Naive thymus-derived CD8-positive, alpha-beta T cell (primary cell): ENCODE data around the gene PYROXD2. TPM values are rescaled to one million over a fixed set of nuclear protein-coding genes. Genes with fewer than 3 reads are reported as not detected.

Experiments
- ATAC-seq, 2 donors: fragments of 150-1000 bp; cut with Tn5 transposase in 1 of 2; sonication (Bioruptor Pico), chemical (Tn5 transposase) in 1 of 2; 1 replicate in 1 of 2; 2 replicates in 1 of 2; pipeline ENCODE4 v1.10.0; 2021; ENCODE audit warnings: mild to moderate bottlenecking in 2 of 2, moderate library complexity in 2 of 2
- POLR2A ChIA-PET: fragments of 350-600 bp; sonication (Branson Sonifier 250); formaldehyde crosslinking; loops from one replicate; lab custom pipeline; 2021; ENCODE audit warnings: antibody characterized with exemption; lab: Charles Lee
- DNase-seq, 10 donors: peaks; one replicate each; pipeline versions ENCODE4 v3.0.0 to v3.0.0-alpha.2; 2020 to 2022
- H3K27ac Mint-ChIP-seq, 10 donors: one replicate each; pipeline ENCODE4 v1.8.0; 2020 to 2022; ENCODE audit warnings: mild to moderate bottlenecking in 10 of 10, mixed read lengths in 10 of 10, moderate library complexity in 4 of 10, inconsistent platforms in 1 of 10
- H3K27me3 Mint-ChIP-seq, 5 donors: one replicate each; pipeline ENCODE4 v1.8.0; 2021 to 2022; ENCODE audit warnings: mixed read lengths in 5 of 5
- H3K36me3 Mint-ChIP-seq, 3 donors: one replicate each; pipeline ENCODE4 v1.8.0; 2020 to 2022; ENCODE audit warnings: mixed read lengths in 3 of 3, mild to moderate bottlenecking in 2 of 3, inconsistent platforms in 1 of 3
- H3K4me1 Mint-ChIP-seq, 4 donors: one replicate each; pipeline ENCODE4 v1.8.0; 2021 to 2022; ENCODE audit warnings: mixed read lengths in 4 of 4
- H3K4me3 Mint-ChIP-seq, 10 donors: one replicate each; pipeline ENCODE4 v1.8.0; 2020 to 2022; ENCODE audit warnings: mild to moderate bottlenecking in 10 of 10, mixed read lengths in 10 of 10, moderate library complexity in 6 of 10, inconsistent platforms in 1 of 10
- H3K9me3 Mint-ChIP-seq, 9 donors: one replicate each; pipeline ENCODE4 v1.8.0; 2020 to 2022; ENCODE audit warnings: mixed read lengths in 9 of 9, mild to moderate bottlenecking in 3 of 9, inconsistent platforms in 1 of 9, moderate library complexity in 1 of 9
- polyA plus RNA-seq, 3 donors: library from polyadenylated mRNA; unstranded; fragments of 300-500 nt; fragmentation: Illumina TruSeq; gene quantifications; one replicate each; pipeline ENCODE4 v1.2.3, GENCODE V29; 2021
- total RNA-seq, 8 experiments: library from RNA in 2 of 8; stranded (reverse) in 2 of 8; gene quantifications; one replicate each; pipeline ENCODE4 v1.2.3 and lab custom pipeline; 2021 to 2026

Gene PYROXD2
- total and polyA plus RNA-seq, 5 experiments from 2014 or later = 3.8 to 20.3 (median 5.7) TPM

- ATAC-seq = no peak
- no peak overlapping the region for H3K4me3 Mint-ChIP-seq
- no peaks in the 10 kb centered on the region for H3K9me3 Mint-ChIP-seq
- H3K27me3 Mint-ChIP-seq = peaks cover 9 to 17% (median 10%) of the 10 kb centered on the region in 5 donors
- POLR2A ChIA-PET = no interaction called here
- no peak for DNase-seq
- no peak overlapping the region for H3K27ac Mint-ChIP-seq
- H3K4me1 Mint-ChIP-seq = peaks cover 12 to 27% (median 22%) of the 10 kb centered on the region in 4 donors
- H3K36me3 Mint-ChIP-seq = peaks cover 0 to 10% (median 0%) of the 10 kb centered on the region in 3 donors
These were observed 34.3 kb upstream of the PYROXD2 start for GRCh38 chr10:98449287-98449686.

- POLR2A ChIA-PET = interaction anchor here (1.4 to 1.9 kb wide), 2 partner anchors 12 to 33 kb away, joined by 5 to 9 read pairs; no protein-coding TSS in a partner anchor
- Mint-ChIP-seq H3K36me3 (peaks cover 5 to 34% (median 12%) of the 10 kb centered on the region in 3 donors), H3K27ac (peak within 1 kb of the TSS; percentile 88 to 96 (median 94)), H3K4me1 (peaks cover 26 to 47% (median 44%) of the 10 kb centered on the region in 4 donors), H3K4me3 (peak within 1 kb of the TSS; percentile 87 to 95 (median 92)), H3K9me3 (no peaks in the 10 kb centered on the region), H3K27me3 (peaks cover under 1 to 6% (median 1%) of the 10 kb centered on the region in 5 donors)
- ATAC-seq = peak; percentile 91 to 92
- peak; percentile 61 to 86 (median 76) for DNase-seq
These were observed 31.8 kb upstream of the PYROXD2 start, which contains the start of gene HPS1 for GRCh38 chr10:98446661-98447221. HPS1 (minus strand) TSS chr10:98446935; CDS start chr10:98443240, 3,695 bp downstream.

GRCh38 chr10:98446151-98446660 is 31.2 kb upstream of the PYROXD2 start:
- H3K9me3 Mint-ChIP-seq = no peaks in the 10 kb centered on the region
- peaks cover 0 to 6% (median 1%) of the 10 kb centered on the region in 5 donors for H3K27me3 Mint-ChIP-seq
- peak; percentile 16 to 56 for ATAC-seq
- peaks cover 5 to 39% (median 16%) of the 10 kb centered on the region in 3 donors for H3K36me3 Mint-ChIP-seq
- H3K27ac Mint-ChIP-seq = peak overlapping the region; percentile 88 to 96 (median 94)
- POLR2A ChIA-PET = interaction anchor here (1.4 to 1.9 kb wide), 2 partner anchors 12 to 32 kb away, joined by 5 to 9 read pairs; no protein-coding TSS in a partner anchor
- DNase-seq = peak in 4 of 10 donors; percentile 16 to 36 (median 30)
- H3K4me3 Mint-ChIP-seq = peak overlapping the region; percentile 87 to 95 (median 91)
- peaks cover 27 to 52% (median 49%) of the 10 kb centered on the region in 4 donors for H3K4me1 Mint-ChIP-seq

GRCh38 chr10:98445200-98445812 is 30.3 kb upstream of the PYROXD2 start:
- H3K27ac Mint-ChIP-seq = peak overlapping the region; percentile 88 to 96 (median 94)
- DNase-seq = no peak
- POLR2A ChIA-PET = interaction anchor here (1.4 to 1.5 kb wide), 2 partner anchors 11 to 22 kb away, joined by 3 to 5 read pairs; no protein-coding TSS in a partner anchor
- H3K9me3 Mint-ChIP-seq = no peaks in the 10 kb centered on the region
- H3K36me3 Mint-ChIP-seq = peaks cover 5 to 44% (median 20%) of the 10 kb centered on the region in 3 donors
- H3K4me3 Mint-ChIP-seq = peak overlapping the region; percentile 87 to 95 (median 91)
- peaks cover 0 to 3% (median under 1%) of the 10 kb centered on the region in 5 donors for H3K27me3 Mint-ChIP-seq
- peaks cover 27 to 55% (median 54%) of the 10 kb centered on the region in 4 donors for H3K4me1 Mint-ChIP-seq
- ATAC-seq = no peak

- H3K27ac Mint-ChIP-seq = peak overlapping the region; percentile 28 to 96 (median 76)
- DNase-seq = no peak
These were observed 29.5 kb upstream of the PYROXD2 start for GRCh38 chr10:98444314-98445006.

GRCh38 chr10:98438715-98439114 is 23.7 kb upstream of the PYROXD2 start:
- DNase-seq (no peak), ATAC-seq (no peak)
- peaks cover 17 to 33% (median 27%) of the 10 kb centered on the region in 4 donors for H3K4me1 Mint-ChIP-seq
- H3K9me3 Mint-ChIP-seq = no peaks in the 10 kb centered on the region
- H3K4me3 Mint-ChIP-seq = no peak overlapping the region
- H3K27ac Mint-ChIP-seq = peak overlapping the region in 1 of 10 donors; percentile 29
- POLR2A ChIA-PET = no interaction called here
- no peaks in the 10 kb centered on the region for H3K27me3 Mint-ChIP-seq
- peaks cover 16 to 88% (median 49%) of the 10 kb centered on the region in 3 donors for H3K36me3 Mint-ChIP-seq

More at GRCh38 chr10:98444314-98445006, 29.5 kb upstream of the PYROXD2 start:
- no peaks in the 10 kb centered on the region for H3K9me3 Mint-ChIP-seq
- peaks cover 5 to 53% (median 24%) of the 10 kb centered on the region in 3 donors for H3K36me3 Mint-ChIP-seq
- ATAC-seq = no peak
- POLR2A ChIA-PET = interaction anchor here (0.6 to 1.5 kb wide), 2 partner anchors 23 to 106 kb away, joined by 3 read pairs; no protein-coding TSS in a partner anchor
- H3K27me3 Mint-ChIP-seq = peaks cover 0 to under 1% (median 0%) of the 10 kb centered on the region in 5 donors
- H3K4me1 Mint-ChIP-seq = peaks cover 27 to 55% (median 54%) of the 10 kb centered on the region in 4 donors
- peak overlapping the region; percentile 40 to 93 (median 90) for H3K4me3 Mint-ChIP-seq

- no peak for ATAC-seq
- peaks cover 7 to 14% (median 10%) of the 10 kb centered on the region in 4 donors for H3K4me1 Mint-ChIP-seq
- H3K36me3 Mint-ChIP-seq = peaks cover 23 to 87% (median 55%) of the 10 kb centered on the region in 3 donors
- no peaks in the 10 kb centered on the region for H3K27me3 Mint-ChIP-seq
- H3K9me3 Mint-ChIP-seq = peaks cover 0 to 7% (median 0%) of the 10 kb centered on the region in 9 donors
- no peak for DNase-seq
- peak overlapping the region in 1 of 10 donors; percentile 11 for H3K27ac Mint-ChIP-seq
- POLR2A ChIA-PET = no interaction called here
- H3K4me3 Mint-ChIP-seq = no peak overlapping the region
These were observed 21.7 kb upstream of the PYROXD2 start for GRCh38 chr10:98436704-98437103.

- Mint-ChIP-seq H3K36me3 (peaks cover 24 to 91% (median 53%) of the 10 kb centered on the region in 3 donors), H3K4me1 (peaks cover 0 to 6% (median 4%) of the 10 kb centered on the region in 4 donors), H3K27ac (peak overlapping the region in 1 of 10 donors; percentile 38), H3K4me3 (no peak overlapping the region), H3K27me3 (no peaks in the 10 kb centered on the region), H3K9me3 (peaks cover 0 to 7% (median 3%) of the 10 kb centered on the region in 9 donors)
- no peak for ATAC-seq
- DNase-seq = no peak
- POLR2A ChIA-PET = interaction anchor here (1.8 kb wide), 1 partner anchor 11 kb away, joined by 5 read pairs; no protein-coding TSS in a partner anchor
These were observed 20.2 kb upstream of the PYROXD2 start for GRCh38 chr10:98435178-98435577.

- peaks cover 0 to 5% (median 3%) of the 10 kb centered on the region in 4 donors for H3K4me1 Mint-ChIP-seq
These were observed 19.1 kb upstream of the PYROXD2 start for GRCh38 chr10:98433881-98434732.

GRCh38 chr10:98433371-98433770 is 18.4 kb upstream of the PYROXD2 start:
- Mint-ChIP-seq H3K36me3 (peaks cover 24 to 89% (median 49%) of the 10 kb centered on the region in 3 donors), H3K4me3 (no peak overlapping the region), H3K27ac (no peak overlapping the region), H3K4me1 (peaks cover 0 to 5% (median 2%) of the 10 kb centered on the region in 4 donors), H3K27me3 (no peaks in the 10 kb centered on the region), H3K9me3 (peaks cover 0 to 7% (median 3%) of the 10 kb centered on the region in 9 donors)
- no peak for DNase-seq
- ATAC-seq = no peak
- POLR2A ChIA-PET = interaction anchor here (0.6 to 1.8 kb wide), 2 partner anchors 13 to 20 kb away, joined by 3 to 5 read pairs; no protein-coding TSS in a partner anchor

More at GRCh38 chr10:98433881-98434732, 19.1 kb upstream of the PYROXD2 start:
- POLR2A ChIA-PET = interaction anchor here (1.8 kb wide), 1 partner anchor 12 kb away, joined by 5 read pairs; no protein-coding TSS in a partner anchor
- Mint-ChIP-seq H3K9me3 (peaks cover 0 to 7% (median 3%) of the 10 kb centered on the region in 9 donors), H3K27me3 (no peaks in the 10 kb centered on the region), H3K4me3 (no peak overlapping the region), H3K27ac (no peak overlapping the region), H3K36me3 (peaks cover 24 to 91% (median 49%) of the 10 kb centered on the region in 3 donors)
- no peak for ATAC-seq
- DNase-seq = no peak

GRCh38 chr10:98432330-98432729 is 17.3 kb upstream of the PYROXD2 start:
- Mint-ChIP-seq H3K4me1 (peaks cover 0 to 2% (median 0%) of the 10 kb centered on the region in 4 donors), H3K27ac (no peak overlapping the region), H3K36me3 (peaks cover 24 to 88% (median 49%) of the 10 kb centered on the region in 3 donors), H3K27me3 (no peaks in the 10 kb centered on the region), H3K4me3 (no peak overlapping the region), H3K9me3 (peaks cover 0 to 7% (median 3%) of the 10 kb centered on the region in 9 donors)
- no peak for ATAC-seq
- POLR2A ChIA-PET = no interaction called here
- no peak for DNase-seq
